Activated CD8-positive, alpha-beta memory T cell treated with anti-CD3 and anti-CD28 coated beads for 24 hours (primary cell): ENCODE measurements around the gene ARPC5L.
"Not testable (repeated sequence)": the region's sequence is repeated elsewhere in the genome, so short reads cannot be mapped to it uniquely, and the experiment has no call there.

Experiments used
- DNase-seq: peaks from one replicate; pipeline ENCODE4 v3.0.0-alpha.2; 2020

ARPC5L gene

DNA sequence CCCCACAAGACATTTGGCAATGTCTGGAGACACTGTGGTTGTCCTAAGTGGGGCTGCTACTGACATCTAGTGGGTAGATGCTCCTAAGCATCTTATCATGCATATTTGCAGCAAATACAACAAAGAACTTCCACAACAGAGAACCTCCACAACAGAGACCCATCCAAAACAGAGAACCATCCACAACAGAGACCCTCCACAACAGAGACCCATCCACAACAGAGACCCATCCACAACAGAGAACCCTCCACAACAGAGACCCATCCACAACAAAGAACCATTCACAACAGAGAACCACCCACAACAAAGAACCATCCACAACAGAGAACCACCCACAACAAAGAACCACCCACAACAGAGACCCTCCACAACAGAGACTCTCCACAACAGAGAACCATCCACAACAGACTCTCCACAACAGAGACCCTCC lies 32.8 kb downstream of the ARPC5L start:
- no peak for DNase-seq

DNA sequence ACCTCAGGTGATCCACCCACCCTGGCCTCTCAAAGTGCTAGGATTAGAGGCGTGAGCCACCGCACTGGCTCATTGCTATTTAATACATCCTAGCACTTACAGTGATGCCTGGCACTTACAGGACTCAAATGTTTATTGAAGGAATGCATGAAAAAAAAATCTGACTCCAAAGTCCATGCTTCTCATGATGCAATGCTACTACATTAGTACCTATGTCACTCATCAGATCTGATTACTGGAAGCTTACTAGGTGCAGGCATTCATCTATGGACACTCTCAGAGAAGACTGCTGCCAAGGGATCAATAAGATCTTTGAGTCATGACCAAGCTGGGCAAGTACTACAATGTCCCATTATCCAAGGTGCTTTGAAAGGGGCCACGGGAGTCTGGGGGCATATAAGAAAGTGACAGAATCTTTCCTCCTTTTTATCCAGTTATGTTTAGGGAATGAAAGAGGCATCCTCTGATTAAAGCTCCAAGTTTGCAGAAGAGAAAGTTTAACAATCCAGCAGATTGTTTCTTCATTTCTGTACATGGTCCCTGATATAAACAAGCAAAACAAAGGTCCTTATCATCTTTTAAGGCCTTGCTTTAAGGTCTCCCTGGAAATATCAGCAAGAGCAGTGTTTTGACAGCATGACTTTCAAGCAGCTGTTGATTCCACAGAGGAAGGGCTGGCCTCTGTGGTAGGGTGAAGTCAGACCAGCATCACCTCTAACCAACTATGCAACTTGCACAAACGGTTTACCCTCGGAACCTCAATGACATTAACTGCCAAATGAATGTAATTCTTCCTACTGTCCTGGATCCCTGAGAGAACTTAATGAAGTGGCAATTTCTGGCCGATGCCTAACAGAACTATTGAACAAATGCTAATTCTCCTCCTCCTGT lies 35.9 kb downstream of the ARPC5L start:
- DNase-seq, result no peak

DNA sequence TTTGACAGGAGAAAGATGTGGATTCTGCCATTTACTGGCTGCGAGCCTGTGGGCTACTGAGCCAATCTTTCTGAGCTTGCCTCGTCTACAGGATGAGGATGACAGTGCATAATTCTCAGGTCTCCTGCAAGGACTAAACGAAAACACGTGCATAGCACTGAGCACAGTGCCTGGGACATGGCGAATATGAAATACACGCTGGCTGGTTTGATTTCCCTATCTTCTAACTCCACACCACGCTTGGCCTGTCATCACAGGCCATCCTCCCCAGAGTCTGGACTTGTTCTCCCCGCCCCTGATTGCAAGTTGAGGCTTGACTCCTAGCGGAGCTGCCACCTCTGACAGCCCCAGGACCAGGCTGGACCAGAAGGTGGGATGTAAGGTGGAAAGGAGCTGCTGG lies 37.9 kb downstream of the ARPC5L start:
- no peak for DNase-seq

DNA sequence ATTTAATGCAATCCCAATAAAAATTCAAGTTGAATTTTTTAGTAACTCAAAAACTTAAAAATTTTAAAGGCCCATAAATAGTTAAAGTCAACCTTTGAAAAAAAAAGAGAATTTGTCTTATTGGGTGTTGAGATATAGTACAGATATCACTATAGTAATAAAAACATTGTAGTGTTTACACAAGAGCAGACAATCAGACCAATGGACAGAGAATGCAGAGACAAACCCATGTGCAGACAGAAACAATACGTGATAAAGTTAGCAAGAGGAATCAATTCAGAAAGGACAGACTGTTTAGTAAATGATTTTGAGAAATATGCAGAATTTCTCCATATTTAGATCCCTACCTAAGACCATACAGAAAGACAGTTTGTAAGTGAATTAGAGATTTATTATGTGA lies 45.0 kb downstream of the ARPC5L start:
- no peak for DNase-seq

DNA sequence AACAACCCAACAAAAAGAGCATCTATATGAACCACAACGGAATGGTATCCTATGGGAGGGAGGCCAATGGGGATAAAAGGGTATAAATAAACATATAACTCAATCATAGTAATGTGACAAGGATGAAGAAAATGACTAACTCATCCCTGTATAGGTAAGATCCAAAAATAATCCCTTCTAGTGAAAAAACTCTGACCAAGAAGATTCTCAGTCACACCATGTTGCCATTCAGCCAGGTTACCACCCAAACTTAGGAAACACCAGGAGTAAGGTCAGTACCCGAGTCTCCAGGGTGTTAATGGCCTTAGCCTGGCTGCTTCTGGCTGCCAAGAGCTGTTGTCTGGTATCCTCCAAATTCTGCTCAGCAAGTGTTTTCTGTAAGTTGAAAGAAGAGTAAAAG lies 46.2 kb downstream of the ARPC5L start:
- DNase-seq, result no peak

DNA sequence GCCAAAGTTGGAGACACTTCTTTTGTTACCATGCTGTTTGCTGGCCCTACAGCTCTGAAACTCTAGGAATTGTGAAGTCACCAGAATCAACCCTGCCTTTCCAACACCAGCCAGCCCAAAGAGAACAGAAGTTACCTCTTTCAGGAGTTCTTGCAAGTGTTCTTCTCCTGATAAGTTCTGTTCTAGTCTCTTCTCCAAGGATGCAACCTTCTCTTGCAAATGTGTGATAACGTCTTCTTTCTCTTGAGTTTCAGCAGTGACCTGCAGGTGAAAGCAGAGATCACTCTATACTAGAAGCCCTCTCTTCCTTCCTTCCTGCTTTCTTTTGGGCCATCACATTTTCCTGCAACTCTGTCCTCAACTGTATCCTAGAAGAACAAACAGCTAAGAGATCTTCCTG lies 49.8 kb downstream of the ARPC5L start:
- no peak for DNase-seq

DNA sequence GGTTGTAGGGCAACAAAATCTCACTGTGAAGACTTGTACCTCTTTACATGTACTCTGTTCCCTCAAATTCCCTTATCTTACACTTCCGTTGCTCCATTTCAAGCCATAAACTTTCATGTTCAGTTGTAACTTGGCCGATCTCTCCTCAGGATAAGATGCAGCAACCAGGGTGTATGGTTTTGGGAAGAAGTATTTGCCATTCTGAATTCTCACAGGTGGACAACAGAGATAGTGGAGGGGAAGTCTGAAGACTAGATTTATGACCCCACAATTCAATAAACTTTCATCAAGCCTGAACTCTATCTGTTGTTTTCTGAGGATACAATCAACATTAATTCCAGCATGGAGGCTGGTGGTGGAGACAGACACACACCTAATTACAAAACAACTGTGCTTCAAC lies 51.4 kb downstream of the ARPC5L start:
- no peak for DNase-seq

DNA sequence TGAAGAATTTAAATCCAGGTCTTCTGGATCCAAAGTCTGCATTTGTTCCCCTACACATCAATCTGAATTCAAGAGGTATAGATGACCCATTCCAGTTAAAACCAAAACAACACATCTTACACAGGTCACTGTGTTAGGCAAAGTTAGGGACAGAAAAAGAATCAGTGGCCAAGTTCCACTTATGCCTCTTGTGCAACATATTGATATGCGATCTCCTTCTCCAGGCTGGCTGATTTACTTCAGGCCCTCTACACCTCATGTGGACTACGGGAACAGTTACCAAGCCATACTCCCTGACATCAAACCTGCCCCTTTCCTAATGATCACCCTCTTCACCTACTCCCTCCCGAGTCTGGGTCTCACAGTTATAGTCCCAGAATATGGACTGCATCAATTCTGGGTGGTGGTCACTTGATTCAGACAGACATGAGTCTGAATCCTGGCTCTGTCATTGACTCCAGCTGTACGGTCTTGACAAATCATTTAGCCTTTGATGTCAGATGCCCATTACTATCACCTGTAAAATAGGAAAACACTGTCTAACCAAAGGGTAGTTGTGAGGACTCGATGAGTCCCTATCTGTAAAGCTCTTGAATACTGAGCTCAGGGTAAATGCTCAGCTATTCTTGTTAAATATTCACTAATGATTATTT lies 52.9 kb downstream of the ARPC5L start:
- DNase-seq, result no peak

DNA sequence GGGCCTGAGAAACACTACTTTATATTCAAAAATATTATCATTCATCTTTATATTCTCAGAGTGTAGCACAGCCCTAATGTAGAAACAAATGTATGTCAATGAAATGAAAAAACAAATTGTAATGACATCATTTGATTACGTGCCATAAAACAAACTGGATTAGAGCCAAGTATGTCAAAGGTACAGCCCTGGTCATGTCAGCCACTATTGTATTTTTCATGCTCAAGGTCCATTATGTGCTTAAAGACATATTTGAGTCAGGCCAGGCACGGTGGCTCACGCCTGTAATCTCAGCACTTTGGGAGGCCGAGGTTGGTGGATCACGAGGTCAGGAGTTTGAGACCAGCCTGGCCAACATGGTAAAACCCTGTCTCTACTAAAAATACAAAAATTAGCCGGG lies 58.5 kb downstream of the ARPC5L start:
- not testable (repeated sequence) for DNase-seq
